SKM-1 treated with dmso at 0.1 percent for 144 hours (cell line): ENCODE results near the gene IQGAP2.
A peak's percentile ranks its signal among the peaks of the same experiment; 100 is the strongest.
"Not testable (repeated sequence)": the region's sequence is repeated elsewhere in the genome, so short reads cannot be mapped to it uniquely, and the experiment has no call there.

Experiments
- DNase-seq: peaks from one replicate; lab custom pipeline; 2025; ENCODE audit not compliant: unreplicated experiment; lab: John Stamatoyannopoulos, UW

IQGAP2 gene

GRCh38 chr5:76641514-76642120 lies 238.5 kb downstream of the IQGAP2 start:
- peak; percentile 39 for DNase-seq

GRCh38 chr5:76642390-76643040 lies 239.4 kb downstream of the IQGAP2 start:
- DNase-seq = no peak

GRCh38 chr5:76643371-76643770 lies 240.3 kb downstream of the IQGAP2 start:
- DNase-seq = no peak

DNA sequence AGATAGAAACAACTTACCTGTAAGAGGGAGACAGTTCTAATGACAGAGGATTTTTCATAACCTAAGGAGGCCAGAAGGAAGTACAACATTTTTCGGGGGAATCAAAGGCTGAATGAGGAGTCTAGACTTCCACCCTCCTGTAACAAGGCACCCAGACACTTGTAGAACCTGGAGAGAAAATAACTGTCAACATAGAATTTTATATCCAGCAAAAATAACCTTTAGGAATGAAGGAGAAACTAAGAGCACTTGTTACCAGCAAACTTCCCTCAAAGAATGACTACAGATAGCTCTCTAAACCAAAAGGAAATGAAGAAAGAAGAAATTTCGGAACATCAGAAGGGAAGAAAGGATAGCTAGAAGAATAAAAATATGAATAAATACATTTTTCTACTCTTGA lies 246.1 kb downstream of the IQGAP2 start:
- DNase-seq = no peak

DNA sequence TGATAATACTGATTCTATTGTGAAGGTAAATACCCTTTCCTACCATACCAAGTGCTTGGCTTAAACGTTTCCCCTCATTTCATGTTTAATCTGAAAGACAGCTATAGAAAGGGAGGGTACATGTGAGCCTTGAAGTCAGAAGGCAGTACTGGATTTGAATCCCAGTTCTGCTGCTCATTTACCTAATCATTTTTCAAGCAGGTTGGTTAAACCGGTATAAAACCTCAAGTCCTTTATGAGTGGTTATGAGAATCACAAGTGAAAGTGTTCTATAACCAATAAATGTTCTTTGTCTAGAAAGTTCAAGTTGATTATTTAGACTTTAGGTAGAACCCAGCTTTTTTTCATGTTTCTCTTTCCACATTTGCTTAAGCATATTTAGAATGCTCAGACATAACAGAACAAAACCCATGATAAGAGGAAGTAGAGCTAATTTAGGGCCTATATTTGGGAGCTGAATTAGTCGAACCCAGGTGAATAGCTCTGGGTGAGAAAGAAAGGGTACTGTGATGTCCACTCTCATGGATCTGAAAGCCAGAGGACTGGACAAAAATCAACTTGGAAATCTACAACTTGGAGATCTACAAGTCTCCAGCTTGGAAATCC lies 249.8 kb downstream of the IQGAP2 start:
- no peak for DNase-seq

- DNase-seq = no peak
These were observed 254.0 kb downstream of the IQGAP2 start for GRCh38 chr5:76657091-76657490.

- DNase-seq = no peak
These were observed 254.7 kb downstream of the IQGAP2 start for GRCh38 chr5:76657683-76658311.

DNA sequence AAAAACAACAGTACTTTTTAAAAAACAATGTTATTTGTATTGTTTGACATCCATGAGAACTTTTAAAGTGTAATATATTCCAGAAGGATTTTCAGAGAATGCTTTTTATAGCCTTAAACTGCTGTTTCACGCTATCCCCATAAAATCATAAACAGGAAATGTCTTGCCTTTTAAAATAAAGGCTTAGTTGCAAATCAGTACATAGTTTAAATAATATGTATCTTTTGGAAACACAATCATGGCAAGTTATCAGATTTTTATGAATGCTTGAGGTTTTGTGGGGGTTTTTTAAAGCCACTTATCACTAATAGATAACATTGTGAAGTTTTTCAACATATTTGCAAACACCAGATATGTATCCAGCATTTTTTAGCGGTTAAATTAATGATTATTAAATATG lies 257.3 kb downstream of the IQGAP2 start:
- DNase-seq = no peak

DNA sequence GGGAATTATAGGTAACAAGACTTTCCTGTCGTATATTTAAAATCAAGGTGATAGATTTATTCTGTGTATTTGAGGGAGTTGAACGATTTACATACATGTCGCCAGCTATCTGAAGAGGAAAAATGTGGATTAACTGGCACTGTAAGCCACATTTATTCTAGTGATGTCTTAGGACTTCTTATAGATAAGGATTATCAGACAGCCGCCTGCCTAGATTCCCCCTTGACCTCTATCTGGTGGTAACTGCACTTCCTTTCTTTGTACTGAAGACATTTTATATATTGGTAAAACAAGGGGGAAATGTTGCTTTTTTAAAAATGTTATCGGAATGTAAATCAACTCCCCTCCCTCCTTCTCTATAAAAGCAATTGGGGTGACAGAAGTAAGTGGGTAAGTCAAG lies 259.4 kb downstream of the IQGAP2 start:
- DNase-seq = no peak

- no peak for DNase-seq
These were observed 260.5 kb downstream of the IQGAP2 start for GRCh38 chr5:76663573-76663972.

DNA sequence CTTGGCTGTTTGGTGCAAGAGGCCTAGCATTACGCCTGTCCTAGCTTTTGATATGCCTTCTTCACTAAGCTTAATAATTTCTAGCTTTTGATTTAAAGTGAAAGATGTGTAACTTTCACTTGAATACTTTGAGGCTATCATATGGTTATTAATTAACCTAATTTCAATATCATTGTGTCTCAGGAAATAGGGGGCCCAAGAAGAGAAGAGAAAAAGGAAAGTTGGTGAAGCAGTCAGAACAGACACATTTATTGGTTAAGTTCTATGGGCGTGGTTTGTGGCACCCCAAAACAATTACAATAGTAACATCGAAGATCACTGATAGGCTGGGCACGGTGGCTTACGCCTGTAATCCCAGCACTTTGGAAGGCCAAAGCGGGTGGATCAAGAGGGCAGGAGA lies 261.0 kb downstream of the IQGAP2 start:
- no peak for DNase-seq

DNA sequence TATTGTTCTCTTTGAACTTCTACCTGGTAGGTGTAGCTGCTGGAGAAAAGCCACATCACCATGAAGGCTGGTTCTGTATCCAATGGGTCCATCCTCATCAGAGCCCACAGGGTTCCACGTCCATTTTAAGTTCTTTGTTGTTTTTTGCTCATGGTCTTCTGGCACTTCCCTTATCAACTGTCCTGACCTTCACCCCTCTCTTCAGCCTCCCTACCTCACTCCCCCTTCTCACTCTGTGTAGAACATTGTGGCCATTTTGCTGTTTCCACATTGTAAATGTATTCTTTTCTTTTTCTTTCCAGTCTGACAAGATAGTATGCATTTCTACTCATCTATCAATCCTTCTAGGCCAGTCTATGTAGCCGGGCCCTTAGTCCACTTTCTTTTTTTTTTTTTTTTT lies 264.4 kb downstream of the IQGAP2 start:
- no peak for DNase-seq

DNA sequence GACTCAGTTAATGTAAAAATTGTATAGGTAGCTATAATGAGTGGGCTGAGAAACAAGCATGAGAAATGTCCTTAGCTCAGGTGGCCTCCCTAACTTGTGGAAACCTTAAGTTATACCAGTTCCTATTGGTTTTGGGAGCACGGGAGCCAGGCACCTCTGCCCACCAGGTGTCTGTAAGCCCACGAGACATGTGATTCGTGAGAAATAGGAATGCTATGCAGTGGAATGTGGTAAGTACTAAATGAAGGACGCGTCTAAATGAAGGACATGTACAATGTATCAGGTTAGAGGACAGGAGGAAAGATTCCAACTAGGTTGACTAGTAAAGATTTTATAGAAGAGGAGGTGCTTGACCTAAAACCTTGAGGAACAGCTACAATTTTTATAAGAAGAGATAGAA lies 266.2 kb downstream of the IQGAP2 start:
- DNase-seq = no peak

DNA sequence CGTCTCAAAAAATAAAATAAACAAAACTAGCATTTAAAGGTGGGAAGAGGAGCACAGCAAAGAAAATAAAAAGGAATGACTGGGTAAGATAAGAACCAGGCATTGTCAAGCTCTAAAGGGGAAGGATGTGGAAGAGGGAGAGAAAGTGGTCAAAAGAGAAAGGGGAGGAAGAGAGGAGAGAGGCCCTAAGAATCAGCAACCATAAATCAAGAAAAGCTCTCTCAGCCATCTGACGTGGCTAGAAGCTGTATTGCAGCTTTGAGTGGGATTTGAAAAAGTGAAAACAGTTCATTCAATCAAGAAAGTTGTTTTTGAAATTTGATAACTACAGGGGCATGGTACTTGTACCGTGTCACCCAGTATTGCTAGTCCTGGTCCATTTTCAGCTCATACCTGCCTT lies 267.4 kb downstream of the IQGAP2 start:
- no peak for DNase-seq

GRCh38 chr5:76672242-76672641 lies 269.2 kb downstream of the IQGAP2 start:
- DNase-seq = no peak

- no peak for DNase-seq
These were observed 270.0 kb downstream of the IQGAP2 start for GRCh38 chr5:76673125-76673524.

DNA sequence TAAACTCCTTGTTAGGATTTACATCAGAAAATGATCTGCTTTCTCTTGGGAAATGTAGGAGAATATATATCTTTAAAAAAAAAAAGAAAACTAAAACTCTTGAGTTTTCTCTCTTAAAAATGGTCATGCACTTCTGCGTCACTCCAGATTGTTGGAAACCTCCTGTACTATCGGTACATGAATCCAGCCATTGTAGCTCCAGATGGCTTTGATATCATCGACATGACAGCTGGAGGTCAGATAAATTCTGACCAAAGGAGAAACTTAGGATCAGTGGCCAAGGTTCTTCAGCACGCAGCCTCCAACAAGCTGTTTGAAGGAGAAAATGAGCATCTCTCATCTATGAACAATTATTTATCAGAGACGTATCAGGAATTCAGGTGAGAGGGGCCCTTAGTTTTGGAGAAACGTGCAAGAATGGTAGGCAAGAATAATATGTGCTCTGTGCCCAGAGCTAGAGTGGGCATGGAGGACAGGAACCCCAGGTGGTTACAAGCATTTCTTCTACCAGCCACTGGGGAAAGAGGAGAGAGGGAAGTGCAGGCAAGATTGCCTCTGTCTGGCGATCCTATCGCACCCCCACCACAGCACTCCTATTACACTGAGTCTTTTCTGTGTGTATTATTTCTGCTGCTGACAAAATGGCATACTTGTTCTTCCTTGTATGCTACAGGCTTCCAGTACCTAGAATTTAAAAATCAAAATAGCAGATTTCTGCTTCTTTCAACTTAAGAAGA lies 271.4 kb downstream of the IQGAP2 start:
- DNase-seq = no peak

DNA sequence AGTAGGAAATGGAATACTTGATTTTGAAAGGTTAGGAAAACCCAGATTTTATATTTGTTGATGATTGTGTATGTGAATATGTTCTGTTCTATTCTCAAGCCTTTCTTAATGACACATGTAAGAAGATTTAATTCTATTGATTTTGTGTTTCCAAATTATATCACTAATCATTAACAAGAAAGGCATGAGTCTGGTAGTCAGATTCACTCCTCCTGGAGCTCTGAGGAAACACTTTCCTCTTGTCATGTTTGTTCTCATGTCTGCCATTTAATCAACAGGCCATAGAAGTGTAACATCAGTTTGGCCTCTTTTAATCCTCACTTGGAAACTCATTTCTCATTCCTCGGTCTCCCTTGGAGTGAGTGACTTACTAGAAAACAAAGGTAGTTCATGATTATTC lies 272.3 kb downstream of the IQGAP2 start:
- no peak for DNase-seq

DNA sequence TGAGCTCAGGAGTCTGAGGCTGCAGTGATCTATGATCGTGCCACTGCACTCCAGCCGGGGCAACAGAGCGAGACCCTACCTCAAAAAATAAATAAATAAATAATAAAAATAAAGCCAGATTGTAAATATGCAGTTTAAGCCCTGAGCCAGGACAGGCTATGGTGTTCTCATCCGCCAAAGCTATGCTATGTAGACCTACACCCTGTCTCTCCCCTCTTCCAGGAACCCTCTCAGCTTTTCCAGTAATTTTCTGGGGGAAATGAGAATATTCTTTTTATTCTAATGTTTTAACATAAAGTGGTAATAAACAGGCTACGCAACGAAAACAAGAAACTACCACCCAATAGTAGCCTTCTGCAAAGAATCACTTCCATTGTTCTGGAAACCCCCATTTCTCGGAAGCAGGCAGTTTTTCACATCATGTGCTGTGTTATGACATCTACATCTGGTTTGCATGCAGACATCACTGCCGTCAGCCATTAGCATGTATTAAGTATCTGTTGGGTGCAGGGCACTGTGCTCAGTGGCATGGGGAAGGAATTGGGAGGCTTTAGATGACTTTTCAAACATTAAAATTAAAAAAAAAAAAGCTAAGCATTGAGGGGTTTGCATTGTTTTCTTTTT lies 274.9 kb downstream of the IQGAP2 start:
- DNase-seq = no peak

GRCh38 chr5:76679231-76679630 lies 276.1 kb downstream of the IQGAP2 start:
- no peak for DNase-seq

GRCh38 chr5:76680826-76681225 lies 277.7 kb downstream of the IQGAP2 start:
- DNase-seq = not testable (repeated sequence)
